Head of caudate nucleus (tissue), 42 donors: ENCODE data around the gene RPL15.

Source experiments
- DNase-seq, 42 donors: peaks; one replicate each; pipeline versions ENCODE4 v3.0.0 to v3.0.0-alpha.2; 2020 to 2021; ENCODE audit warnings: mixed read lengths in 7 of 42
- intact Hi-C: fragments of 100-400 bp; cut with DNase I; formaldehyde crosslinking; loops from one replicate; pipeline ENCODE4 v1.15.0; 2022

Gene RPL15

DNA sequence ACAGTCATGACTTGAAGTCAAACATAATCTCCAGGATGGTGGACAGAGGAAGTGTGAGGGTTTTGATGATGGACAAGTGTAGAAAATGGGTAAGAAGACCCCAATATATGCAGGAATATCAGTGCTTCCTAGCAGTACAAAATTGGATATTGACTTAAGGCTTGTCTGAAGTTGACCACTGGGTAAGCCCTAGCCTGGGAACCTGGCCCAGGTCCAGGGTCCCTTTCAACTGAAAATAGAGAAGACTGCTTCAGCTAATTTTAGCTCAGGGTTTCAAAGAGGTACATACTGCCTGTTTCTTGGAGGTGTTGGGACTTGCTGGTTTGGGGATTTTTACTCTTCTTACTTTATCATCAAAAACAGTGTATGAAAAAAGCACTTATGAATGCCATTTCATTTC, 32.9 kb downstream of the RPL15 start:
- intact Hi-C loops = no loop called here
- DNase-seq = peak in 12 of 42 donors; percentile 14 to 66 (median 29)

GRCh38 chr3:23950293-23950692, 33.4 kb downstream of the RPL15 start:
- DNase-seq = no peak
- intact Hi-C loops = no loop called here

DNA sequence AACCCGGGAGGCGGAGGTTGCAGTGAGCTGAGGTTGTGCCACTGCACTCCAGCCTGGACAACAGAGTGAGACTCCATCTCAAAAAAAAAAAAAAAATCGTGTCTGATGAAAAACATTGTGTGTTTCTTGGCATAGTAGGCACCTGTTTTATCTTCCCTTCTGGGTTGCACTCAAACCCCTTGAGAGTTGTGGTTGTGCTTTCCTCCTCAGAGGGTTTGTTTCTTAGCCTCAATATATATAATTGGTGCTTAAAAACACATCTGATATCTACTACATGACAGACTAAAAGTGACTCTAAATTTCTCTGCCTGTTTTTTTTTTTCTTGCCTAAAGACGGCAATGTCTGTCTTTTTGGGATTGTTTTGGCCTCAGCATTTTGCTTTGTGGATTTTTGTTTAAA, 35.7 kb downstream of the RPL15 start:
- intact Hi-C loops = no loop called here
- DNase-seq = no peak

- DNase-seq = no peak
- intact Hi-C loops = no loop called here
Observed at GRCh38 chr3:23953523-23953922, 36.6 kb downstream of the RPL15 start.

GRCh38 chr3:23954144-23954543, 37.2 kb downstream of the RPL15 start:
- DNase-seq = no peak
- intact Hi-C loops = no loop called here

DNA sequence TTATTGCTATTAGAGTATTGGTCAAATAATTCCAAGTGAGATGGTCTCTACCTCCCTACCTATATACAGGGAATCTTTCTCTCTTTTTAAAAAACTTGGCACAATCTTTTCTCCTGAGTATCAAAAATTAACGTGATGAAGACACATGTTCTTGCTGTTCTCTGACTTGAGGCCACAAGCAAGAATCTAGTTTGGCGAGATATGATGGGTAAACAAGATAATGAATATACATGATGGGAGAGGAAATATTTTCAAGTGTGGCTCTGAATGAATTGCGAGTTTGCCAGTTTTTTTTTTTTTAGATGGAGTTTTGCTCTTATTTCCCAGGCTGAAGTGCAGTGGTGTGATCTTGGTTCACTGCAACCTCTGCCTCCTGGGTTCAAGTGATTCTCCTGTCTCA, 39.8 kb downstream of the RPL15 start:
- intact Hi-C loops = no loop called here

DNA sequence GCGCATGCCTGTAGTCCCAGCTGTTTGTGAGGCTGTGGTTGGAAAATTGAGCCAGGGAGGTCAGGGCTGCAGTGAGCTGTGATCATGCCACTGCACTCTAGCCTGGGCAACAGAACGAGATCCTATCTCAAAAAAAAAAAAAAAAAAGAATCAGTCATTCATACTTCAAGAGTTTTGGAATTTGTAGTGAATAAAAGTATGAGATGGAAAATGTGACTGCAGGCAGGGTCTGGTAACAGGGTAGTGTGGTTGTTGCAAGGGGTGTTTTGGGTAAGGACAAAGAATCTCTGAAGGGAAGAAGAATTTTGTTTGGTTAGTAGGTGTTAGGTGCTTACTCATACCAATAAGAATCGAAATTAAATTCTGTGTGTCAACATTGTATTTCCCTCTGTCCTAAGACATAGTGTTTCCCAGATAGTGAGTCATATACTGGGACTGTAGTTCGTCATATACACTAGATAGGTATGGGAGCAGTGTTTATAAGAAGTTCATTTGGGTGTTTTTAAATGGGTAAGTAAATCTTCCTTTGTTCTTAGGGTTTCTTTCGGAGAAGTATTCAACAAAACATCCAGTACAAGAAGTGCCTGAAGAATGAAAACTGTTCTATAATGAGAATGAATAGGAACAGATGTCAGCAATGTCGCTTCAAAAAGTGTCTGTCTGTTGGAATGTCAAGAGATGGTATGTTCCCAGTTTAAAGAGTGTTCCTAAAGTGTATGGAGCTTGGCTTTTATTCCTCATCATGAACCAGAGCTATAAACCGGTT, 42.4 kb downstream of the RPL15 start:
- intact Hi-C loops = no loop called here
- no peak for DNase-seq

More for the DNA sequence above, 39.8 kb downstream of the RPL15 start:
- DNase-seq = no peak

DNA sequence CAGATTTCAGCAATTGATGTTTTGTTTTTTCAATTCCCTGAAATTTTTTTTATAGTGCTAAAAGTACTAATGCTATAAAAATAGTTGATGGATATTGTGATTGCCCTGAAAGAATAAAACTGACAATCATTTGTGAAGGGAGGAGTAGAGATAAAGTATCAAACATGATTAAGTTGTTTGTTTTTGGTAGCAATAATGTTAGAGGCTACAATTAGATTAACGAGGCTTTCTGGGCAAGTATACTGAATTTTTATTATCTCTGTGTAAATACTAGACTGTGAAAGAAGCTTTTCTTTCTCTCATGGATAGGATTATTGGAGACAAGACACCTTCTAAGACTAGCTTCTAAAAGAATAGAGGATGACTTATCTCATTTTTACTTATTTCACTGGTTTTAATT, 43.7 kb downstream of the RPL15 start:
- no peak for DNase-seq

DNA sequence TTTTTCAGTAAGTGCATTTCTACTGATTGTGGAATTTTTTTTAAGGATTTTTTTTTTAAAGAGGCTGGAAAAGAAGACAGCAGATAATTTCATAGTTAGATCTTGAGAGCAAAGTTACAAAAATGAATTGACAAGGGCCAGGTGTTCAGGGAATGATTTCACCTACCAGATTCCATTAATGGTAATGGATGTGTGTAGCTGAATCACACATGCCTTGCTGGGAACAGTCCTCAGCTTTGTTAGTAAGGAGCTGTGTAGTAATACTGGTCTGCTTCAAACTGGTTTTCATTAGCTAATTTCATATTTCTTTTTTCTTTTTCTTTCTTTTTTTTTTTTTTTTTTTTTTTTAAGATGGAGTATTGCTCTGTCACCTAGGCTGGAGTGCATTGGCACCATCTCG, 44.1 kb downstream of the RPL15 start:
- DNase-seq = peak in 1 of 42 donors; percentile 25
- intact Hi-C loops = no loop called here

More for the DNA sequence above, 43.7 kb downstream of the RPL15 start:
- intact Hi-C loops = no loop called here

DNA sequence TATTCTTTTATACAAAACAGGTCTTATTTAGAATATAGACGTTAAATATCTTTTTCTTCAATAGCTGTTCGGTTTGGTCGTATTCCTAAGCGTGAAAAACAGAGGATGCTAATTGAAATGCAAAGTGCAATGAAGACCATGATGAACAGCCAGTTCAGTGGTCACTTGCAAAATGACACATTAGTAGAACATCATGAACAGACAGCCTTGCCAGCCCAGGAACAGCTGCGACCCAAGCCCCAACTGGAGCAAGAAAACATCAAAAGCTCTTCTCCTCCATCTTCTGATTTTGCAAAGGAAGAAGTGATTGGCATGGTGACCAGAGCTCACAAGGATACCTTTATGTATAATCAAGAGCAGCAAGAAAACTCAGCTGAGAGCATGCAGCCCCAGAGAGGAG, 45.0 kb downstream of the RPL15 start:
- intact Hi-C loops = no loop called here
- no peak for DNase-seq

DNA sequence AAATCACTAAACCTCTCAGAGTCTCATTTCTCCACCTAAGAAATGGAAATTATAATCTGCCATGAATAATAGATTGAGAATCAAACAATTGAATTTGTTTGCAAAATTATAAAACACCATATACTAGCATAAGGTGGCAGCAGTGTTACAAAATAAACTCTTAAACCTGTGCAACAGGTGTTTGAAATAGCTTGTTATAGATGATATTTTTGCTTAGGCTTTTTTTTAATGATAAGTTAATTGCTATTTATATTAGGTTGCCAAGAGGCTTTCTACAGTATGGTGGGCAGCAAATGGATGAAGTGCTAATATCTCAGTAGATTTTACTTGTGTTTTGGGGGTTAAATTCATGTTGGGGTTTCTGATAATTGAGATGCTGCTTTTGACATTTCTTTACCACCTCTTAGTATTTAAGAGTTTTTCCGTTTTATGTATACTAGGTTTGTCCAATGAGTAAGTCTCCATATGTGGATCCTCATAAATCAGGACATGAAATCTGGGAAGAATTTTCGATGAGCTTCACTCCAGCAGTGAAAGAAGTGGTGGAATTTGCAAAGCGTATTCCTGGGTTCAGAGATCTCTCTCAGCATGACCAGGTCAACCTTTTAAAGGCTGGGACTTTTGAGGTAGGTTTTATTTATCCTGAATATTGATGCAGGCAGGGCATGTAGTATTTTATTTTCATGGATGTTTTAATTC, 47.8 kb downstream of the RPL15 start:
- no peak for DNase-seq
- intact Hi-C loops = no loop called here

GRCh38 chr3:23966328-23966727, 49.4 kb downstream of the RPL15 start:
- DNase-seq = no peak
- intact Hi-C loops = no loop called here

GRCh38 chr3:23968463-23969184, 51.7 kb downstream of the RPL15 start:
- no peak for DNase-seq
- intact Hi-C loops = no loop called here

- no peak for DNase-seq
- intact Hi-C loops = no loop called here
Observed at GRCh38 chr3:23969393-23969792, 52.5 kb downstream of the RPL15 start.
